CD4-positive, alpha-beta T cell treated with Interferon gamma for 1 hour (primary cell): ENCODE data around the gene ZNF12.

Experiments
- DNase-seq: peaks from one replicate; pipeline ENCODE4 v3.0.0-alpha.2; 2020

Gene ZNF12

GRCh38 chr7:6646465-6646864 lies 60.3 kb downstream of the ZNF12 start:
- no peak for DNase-seq

- DNase-seq = no peak
These were observed 62.0 kb downstream of the ZNF12 start for GRCh38 chr7:6644728-6645127.

- no peak for DNase-seq
These were observed 62.7 kb downstream of the ZNF12 start for GRCh38 chr7:6643915-6644625.

GRCh38 chr7:6642861-6643640 lies 63.7 kb downstream of the ZNF12 start:
- no peak for DNase-seq

- DNase-seq = no peak
These were observed 64.4 kb downstream of the ZNF12 start for GRCh38 chr7:6642239-6642839.

- DNase-seq = no peak
These were observed 65.3 kb downstream of the ZNF12 start for GRCh38 chr7:6641305-6642035.

- no peak for DNase-seq
These were observed 66.5 kb downstream of the ZNF12 start for GRCh38 chr7:6640246-6640721.

- no peak for DNase-seq
These were observed 67.1 kb downstream of the ZNF12 start for GRCh38 chr7:6639627-6640026.

GRCh38 chr7:6639032-6639431 lies 67.7 kb downstream of the ZNF12 start:
- no peak for DNase-seq
